Activated T-cell treated with anti-CD3 and anti-CD28 coated beads for 24 hours (primary cell): ENCODE results near the gene RGS7BP.

ENCODE experiments used
- DNase-seq: peaks from one replicate; pipeline ENCODE4 v3.0.0-alpha.2; 2020; ENCODE audit warnings: low read depth

RGS7BP gene

DNA sequence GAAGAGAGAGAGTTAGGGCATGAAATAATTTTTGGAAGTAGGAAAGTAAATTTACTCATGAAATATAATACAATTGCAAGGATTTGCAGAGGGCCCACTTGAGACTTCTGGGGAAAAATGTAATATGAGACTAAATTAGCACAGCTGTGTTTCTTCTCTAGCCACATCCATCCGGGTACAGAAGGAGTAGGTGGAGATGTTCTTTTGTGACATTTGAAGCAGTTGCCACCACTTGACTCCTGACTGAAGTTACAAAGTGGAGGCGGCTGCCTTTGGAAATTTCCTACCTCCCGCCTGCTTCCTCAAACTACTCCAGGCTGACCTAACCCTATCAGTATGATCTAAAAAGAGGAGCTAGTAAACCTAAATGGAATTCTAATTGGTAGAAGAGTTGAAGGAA lies 126.4 kb downstream of the RGS7BP start:
- no peak for DNase-seq

DNA sequence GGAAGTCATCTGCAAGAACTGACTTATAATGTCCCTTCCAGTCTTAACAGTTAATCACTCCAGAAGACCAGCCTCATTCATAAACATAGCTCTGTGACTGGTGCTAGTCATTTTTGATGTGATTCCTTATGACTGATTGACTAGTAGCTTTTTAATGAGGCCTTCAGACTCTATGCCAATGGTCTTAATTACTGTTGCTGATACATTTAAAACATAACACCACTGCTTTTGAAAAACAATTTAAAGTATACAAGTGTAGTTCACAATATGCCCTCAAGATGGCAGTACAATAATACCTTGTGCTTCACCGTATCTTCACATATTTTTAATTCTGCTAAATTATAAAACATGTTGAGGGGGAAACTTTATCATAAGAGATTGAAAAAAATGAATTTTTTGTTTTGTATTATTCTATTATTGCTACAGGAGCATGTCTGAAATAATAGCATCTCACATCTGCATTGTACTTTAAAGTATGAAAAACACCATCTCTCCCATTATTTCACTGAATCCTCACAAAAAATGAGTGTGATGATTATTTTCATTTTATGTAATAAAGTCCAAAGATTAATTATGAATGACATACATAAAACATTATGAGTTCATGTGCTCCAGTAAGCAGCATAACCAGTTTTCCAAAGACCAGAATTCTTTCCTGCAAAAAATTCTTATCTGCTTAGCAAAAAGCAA lies 129.3 kb downstream of the RGS7BP start:
- DNase-seq = no peak

DNA sequence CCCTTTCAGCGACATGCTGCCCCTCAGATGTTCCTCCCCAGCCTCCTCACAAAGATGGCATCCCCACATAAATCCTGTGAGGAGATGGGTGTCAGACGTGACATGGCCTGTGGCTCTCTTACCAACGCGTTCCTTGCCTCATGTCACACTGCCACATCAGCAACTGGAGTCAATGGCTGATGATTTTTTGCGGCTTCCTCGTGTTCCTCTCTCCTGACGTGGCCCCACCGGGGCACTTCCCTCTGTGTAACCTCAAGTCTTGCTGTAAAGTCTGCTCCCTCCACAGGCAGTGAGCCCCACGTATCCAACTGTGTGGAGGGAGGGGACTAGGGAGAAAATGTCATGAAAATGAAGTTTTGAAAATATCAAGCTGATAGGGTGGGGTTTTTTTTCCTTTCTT lies 131.3 kb downstream of the RGS7BP start:
- no peak for DNase-seq

- no peak for DNase-seq
These were observed 132.1 kb downstream of the RGS7BP start for GRCh38 chr5:64637837-64638443.

DNA sequence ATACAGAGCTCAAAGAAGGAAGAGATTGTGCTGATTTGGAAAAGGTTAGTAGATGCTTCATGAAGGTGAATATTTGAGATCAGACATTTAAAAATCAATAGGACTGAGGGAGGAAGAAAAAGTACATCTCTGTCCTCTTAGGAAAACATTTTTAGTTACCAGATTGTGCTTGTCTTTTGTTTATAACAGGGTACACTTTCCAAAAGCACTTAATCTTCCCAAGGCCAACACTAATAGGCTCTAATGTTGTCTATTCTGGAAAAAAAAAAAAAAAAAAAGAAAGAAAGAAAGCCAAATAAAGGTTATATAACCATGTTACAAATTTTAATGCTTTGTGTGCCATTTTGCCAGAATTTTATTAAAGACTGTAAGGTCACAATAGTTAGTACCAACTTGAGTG lies 139.0 kb downstream of the RGS7BP start:
- DNase-seq = no peak

DNA sequence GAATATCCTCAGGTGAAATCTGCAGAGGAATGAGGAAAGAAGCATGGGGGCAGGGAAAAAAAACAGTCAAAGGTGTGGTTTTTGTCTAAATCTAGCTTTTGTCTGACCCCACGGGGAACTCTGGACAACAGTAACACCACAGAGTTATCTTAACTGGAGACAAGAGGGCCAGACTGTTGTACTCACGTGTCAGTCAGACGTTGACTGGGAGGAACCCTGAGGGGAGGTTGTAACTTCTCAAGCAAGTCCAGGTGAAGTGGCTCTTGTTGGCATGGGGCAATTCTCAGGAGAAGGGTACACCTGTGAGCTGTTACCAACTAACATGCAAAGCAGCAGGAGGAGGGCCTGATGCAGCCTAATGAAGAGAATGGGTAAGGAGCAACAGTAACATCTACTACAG lies 140.4 kb downstream of the RGS7BP start:
- DNase-seq = no peak

DNA sequence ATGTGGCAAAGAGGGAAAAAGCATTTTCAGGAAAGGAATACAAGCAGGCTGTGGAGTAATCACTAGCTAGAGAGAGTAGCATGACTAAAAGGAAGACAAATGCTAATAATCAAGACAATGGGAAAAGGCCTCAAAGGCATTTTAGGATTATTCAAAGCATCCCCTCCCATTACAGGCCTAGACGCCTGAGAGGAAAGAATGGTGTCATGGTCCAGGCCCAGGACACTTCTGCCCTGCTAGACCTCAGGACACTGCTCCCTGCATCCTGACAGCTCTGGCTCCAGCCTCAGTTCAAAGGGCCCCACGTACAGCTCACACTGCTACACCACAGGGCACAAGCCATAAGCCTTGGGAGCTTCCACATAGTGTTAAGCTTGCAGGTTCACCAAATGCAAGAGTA lies 143.7 kb downstream of the RGS7BP start:
- DNase-seq = no peak

- no peak for DNase-seq
These were observed 148.1 kb downstream of the RGS7BP start for GRCh38 chr5:64653766-64654560.

GRCh38 chr5:64654561-64654938 lies 148.7 kb downstream of the RGS7BP start:
- no peak for DNase-seq

- no peak for DNase-seq
These were observed 149.8 kb downstream of the RGS7BP start for GRCh38 chr5:64655596-64655995.

DNA sequence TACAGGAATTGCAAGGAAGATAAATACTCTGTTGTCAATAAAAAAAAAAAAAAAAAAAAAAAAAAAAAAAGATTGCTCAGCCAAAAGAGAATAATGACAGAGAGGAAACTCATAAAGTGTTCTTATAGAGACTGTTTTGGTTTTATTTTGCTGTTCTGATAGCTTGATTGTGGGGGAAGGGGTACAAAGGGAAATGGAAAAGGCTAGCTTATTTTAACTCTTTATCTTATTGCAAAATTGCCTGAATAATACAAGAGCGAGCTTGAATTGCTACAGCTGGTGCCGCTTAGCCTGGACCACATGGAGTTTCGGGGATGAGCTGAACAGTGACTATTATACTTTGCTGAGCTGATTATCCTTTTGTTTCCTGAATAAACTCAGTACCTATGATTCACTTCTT lies 153.5 kb downstream of the RGS7BP start:
- DNase-seq = no peak
